NCI-H2029 treated with DMSO at 0.1 percent for 48 hours (cell line): ENCODE measurements around the gene HOXA1.

Experiments used
- DNase-seq: peaks from one replicate; lab custom pipeline; 2025; lab: John Stamatoyannopoulos, UW

Gene HOXA1

GRCh38 chr7:27095897-27096767 is at the start of gene HOXA1:
Gene HOXA1 (minus strand): TSS chr7:27096000. CDS start chr7:27095912, 88 bp downstream.
- DNase-seq = no peak

DNA sequence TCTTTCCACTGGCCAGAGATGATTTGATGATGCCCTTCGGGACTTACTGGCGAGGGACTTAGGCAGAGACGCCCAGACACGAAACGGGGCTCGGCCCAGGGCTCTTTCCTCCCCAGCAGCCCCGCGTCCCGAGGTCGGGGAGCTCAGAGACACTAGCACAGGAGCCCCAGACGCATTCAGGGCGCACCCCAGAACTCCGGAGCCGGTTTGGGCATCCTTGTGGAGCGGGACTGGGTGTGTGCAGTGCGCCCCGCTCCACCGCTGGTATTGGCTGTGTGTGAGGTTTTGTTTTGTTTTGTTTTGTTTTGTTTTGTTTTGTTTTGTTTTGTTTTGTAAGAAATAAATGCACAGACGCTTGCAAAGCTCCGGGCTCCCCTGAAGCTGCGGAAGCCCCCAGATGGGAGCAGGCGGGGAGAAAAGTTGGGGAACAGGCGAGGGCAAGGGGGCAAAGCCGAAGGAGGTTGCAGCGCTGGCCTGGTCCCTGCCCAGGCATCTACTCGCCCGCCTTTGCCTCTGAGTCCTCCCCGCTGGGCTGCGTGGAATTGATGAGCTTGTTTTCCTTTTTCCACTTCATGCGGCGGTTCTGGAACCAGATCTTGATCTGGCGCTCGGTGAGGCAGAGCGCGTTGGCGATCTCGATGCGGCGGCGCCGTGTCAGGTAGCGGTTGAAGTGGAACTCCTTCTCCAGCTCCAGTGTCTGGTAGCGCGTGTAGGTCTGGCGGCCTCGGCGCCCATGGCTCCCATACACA is 49.5 kb upstream of the HOXA1 start:
- DNase-seq = no peak

- no peak for DNase-seq
Observed at GRCh38 chr7:27144781-27145164, 49.0 kb upstream of the HOXA1 start.

GRCh38 chr7:27143950-27144780 is 48.4 kb upstream of the HOXA1 start:
- no peak for DNase-seq

- DNase-seq = no peak
Observed at GRCh38 chr7:27143023-27143949, 47.5 kb upstream of the HOXA1 start, which contains the start of gene HOXA5. Gene HOXA5 (minus strand): TSS chr7:27143681. CDS start chr7:27143607, 74 bp downstream.

- no peak for DNase-seq
Observed at GRCh38 chr7:27142580-27143022, 46.8 kb upstream of the HOXA1 start.

- no peak for DNase-seq
Observed at GRCh38 chr7:27141923-27142579, 46.3 kb upstream of the HOXA1 start.

DNA sequence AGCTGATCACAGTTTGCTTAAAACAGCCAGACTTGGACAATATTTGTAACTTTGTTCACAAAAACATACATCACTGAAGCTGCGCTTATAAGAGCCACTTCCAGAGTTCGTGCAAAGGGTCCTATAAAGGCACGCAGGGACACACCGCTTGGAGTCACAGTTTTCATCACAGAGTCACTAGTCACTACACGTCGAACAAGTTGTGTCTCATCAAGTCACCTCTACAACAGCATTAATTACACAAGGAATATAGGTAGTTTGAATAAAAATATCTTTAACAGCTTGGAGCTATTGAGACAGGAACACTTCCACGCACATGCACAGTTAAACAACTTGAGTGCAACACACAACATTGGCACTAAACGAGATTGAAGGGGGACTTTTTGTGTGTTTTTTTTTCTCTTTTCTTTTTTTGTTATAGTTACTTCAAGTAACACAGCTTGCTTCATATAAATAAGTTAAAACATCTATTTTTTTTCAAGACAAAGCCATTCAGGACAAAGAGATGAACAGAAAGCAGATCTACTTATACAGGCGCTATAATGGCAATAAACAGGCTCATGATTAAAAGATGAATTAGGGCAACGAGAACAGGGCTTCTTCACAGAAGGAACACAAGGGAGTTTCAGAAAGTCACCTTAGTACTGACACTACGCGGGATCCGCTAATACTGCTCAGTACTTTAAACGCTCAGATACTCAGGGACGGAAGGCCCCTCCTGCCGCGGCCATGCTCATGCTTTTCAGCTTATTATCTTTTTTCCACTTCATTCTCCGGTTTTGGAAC is 45.5 kb upstream of the HOXA1 start:
- no peak for DNase-seq

- DNase-seq = no peak
Observed at GRCh38 chr7:27140126-27140857, 44.5 kb upstream of the HOXA1 start.

GRCh38 chr7:27139334-27140125 is 43.7 kb upstream of the HOXA1 start:
- no peak for DNase-seq

GRCh38 chr7:27138985-27139333 is 43.2 kb upstream of the HOXA1 start:
- no peak for DNase-seq

GRCh38 chr7:27138472-27138871 is 42.7 kb upstream of the HOXA1 start:
- no peak for DNase-seq

GRCh38 chr7:27137640-27138315 is 42.0 kb upstream of the HOXA1 start:
- no peak for DNase-seq

DNA sequence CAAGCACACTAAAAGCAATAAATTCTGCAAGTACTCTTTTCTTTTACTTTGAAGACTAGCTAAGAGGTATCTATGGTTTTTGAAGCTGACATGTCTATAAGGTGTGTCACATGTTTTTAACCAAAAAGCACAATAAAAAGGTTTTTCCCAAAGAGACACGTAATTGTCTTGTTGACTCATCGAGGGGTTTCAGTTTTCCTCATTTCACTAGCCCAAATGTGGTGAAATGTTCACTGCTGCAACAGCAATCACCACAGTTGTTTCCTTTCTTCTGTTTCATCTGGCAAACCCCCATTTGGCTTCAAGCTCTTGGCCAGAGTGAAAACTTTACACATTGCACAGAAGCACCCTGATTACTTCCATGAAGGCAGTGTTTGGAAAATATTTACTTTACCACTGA is 38.6 kb upstream of the HOXA1 start:
- DNase-seq = no peak

DNA sequence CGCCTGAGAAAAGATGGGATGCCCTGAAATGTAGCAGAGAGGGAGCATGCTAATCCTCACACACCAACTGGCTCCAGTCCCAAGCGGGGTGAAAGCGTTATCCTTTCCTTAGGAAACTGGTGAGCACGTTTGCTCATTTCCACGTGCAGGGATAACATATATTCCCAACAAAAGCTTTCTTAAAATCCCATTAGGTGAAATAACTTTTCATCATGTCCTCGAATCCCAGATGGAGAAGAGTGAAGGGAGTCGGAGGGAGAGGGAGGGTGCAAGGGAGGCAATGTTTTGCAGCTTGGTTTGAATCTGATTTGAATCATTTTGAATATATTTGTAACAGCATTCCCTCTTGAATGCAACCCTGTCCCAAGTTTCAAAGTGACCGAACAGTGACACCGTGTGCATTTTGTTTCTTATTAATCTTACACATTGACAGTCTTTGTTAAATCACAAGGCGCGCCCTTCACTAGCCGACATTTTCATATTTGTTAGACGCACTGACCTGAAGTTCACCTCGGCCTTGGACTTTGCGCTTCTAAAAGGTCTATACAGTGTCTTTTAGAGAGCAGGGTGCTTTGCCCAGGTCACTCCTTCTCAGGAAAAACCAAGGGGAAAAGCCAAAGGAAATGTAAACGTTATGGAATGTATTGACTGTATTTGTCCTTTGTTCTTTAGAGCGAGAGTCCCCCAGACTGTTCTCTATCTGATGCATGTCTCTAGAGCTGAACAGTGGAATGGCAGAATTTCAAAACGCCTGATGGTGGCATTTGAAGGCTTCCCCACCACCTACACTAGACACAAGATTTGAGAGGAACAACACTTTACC is 37.8 kb upstream of the HOXA1 start:
- DNase-seq = no peak

GRCh38 chr7:27132978-27133377 is 37.2 kb upstream of the HOXA1 start:
- no peak for DNase-seq

GRCh38 chr7:27132214-27132613 is 36.4 kb upstream of the HOXA1 start:
- no peak for DNase-seq
